GM21576 (cell line): Measurements from ENCODE around the gene FAM151B.

Experiments
- ATAC-seq: cut with Tn5 transposase; IDR thresholded peaks from one replicate; pipeline ENCODE4 v1.9.1; 2021; ENCODE audit warnings: mild to moderate bottlenecking, moderate library complexity; ENCODE audit not compliant: unreplicated experiment

Gene FAM151B

GRCh38 chr5:80502800-80503199 is 14.9 kb downstream of the FAM151B start:
- ATAC-seq, result no peak

GRCh38 chr5:80503641-80504040 is 15.7 kb downstream of the FAM151B start:
- no peak for ATAC-seq

GRCh38 chr5:80504833-80505232 is 16.9 kb downstream of the FAM151B start:
- ATAC-seq, result no peak

- ATAC-seq, result no peak
Measured at GRCh38 chr5:80507663-80508062, 19.8 kb downstream of the FAM151B start.

GRCh38 chr5:80508844-80509243 is 20.9 kb downstream of the FAM151B start:
- no peak for ATAC-seq

- no peak for ATAC-seq
Measured at GRCh38 chr5:80509362-80509761, 21.5 kb downstream of the FAM151B start.

- ATAC-seq, result no peak
Measured at GRCh38 chr5:80516826-80517225, 28.9 kb downstream of the FAM151B start.

GRCh38 chr5:80540691-80541090 is 52.8 kb downstream of the FAM151B start:
- ATAC-seq, result no peak

- ATAC-seq, result no peak
Measured at GRCh38 chr5:80541392-80541791, 53.5 kb downstream of the FAM151B start.

- ATAC-seq, result no peak
Measured at GRCh38 chr5:80554646-80555045, 66.7 kb downstream of the FAM151B start.

- no peak for ATAC-seq
Measured at GRCh38 chr5:80555099-80555498, 67.2 kb downstream of the FAM151B start.

- ATAC-seq, result no peak
Measured at GRCh38 chr5:80559244-80559643, 71.3 kb downstream of the FAM151B start.

- ATAC-seq, result no peak
Measured at GRCh38 chr5:80565330-80565729, 77.4 kb downstream of the FAM151B start.

- no peak for ATAC-seq
Measured at GRCh38 chr5:80566711-80567259, 78.9 kb downstream of the FAM151B start.

- ATAC-seq, result no peak
Measured at GRCh38 chr5:80568251-80568650, 80.4 kb downstream of the FAM151B start.

- ATAC-seq, result no peak
Measured at GRCh38 chr5:80569086-80569960, 81.4 kb downstream of the FAM151B start.

GRCh38 chr5:80569961-80570786 is 82.3 kb downstream of the FAM151B start, which contains the start of gene ANKRD34B:
Gene ANKRD34B (minus strand): TSS chr5:80570280. CDS start chr5:80560019, 10,261 bp downstream.
- no peak for ATAC-seq

- ATAC-seq, result no peak
Measured at GRCh38 chr5:80573062-80573461, 85.2 kb downstream of the FAM151B start.

- no peak for ATAC-seq
Measured at GRCh38 chr5:80576383-80576782, 88.5 kb downstream of the FAM151B start.

- ATAC-seq, result no peak
Measured at GRCh38 chr5:80577707-80578106, 89.8 kb downstream of the FAM151B start.

- ATAC-seq, result no peak
Measured at GRCh38 chr5:80579050-80579449, 91.2 kb downstream of the FAM151B start.
